Left ventricle myocardium superior (tissue), 1 donor: Measurements from ENCODE around the gene SPOCK3. TPM values are rescaled to one million over a fixed set of nuclear protein-coding genes. Genes with fewer than 3 reads are reported as not detected.

Source experiments
- ATAC-seq: fragments of 200-7000 bp; cut with Tn5 transposase; one replicate; pipeline ENCODE4 v1.9.1; 2020; ENCODE audit warnings: mild to moderate bottlenecking, moderate library complexity
- DNase-seq: peaks from one replicate; pipeline ENCODE4 v3.0.0-alpha.2; 2020
- intact Hi-C: fragments of 100-400 bp; cut with micrococcal nuclease; formaldehyde crosslinking; loops from one replicate; pipeline ENCODE4 v1.11.0; 2022
- total RNA-seq: library from RNA; stranded (reverse); fragmentation: NEBNext Ultra II Directional; extraction: Animal tissue kit (Norgen Biotek cat#: 25700); gene quantifications from one replicate; pipeline ENCODE4 v1.2.1, GENCODE V29; 2021
- donor health status: DM: no; HTN: yes; CAD: no; lungs with severe emphysema.

The SPOCK3 gene
- total RNA-seq, 1 donor from 2014 or later, result 1.1 TPM

GRCh38 chr4:167183036-167183435 lies 51.3 kb downstream of the SPOCK3 start:
- ATAC-seq, result no peak
- DNase-seq, result no peak
- intact Hi-C loops, result no loop called here

- ATAC-seq, result peak; percentile 29
- intact Hi-C loops, result no loop called here
Measured at GRCh38 chr4:167177925-167178324, 56.4 kb downstream of the SPOCK3 start.

GRCh38 chr4:167176723-167177367 lies 57.4 kb downstream of the SPOCK3 start:
- no peak for DNase-seq
- intact Hi-C loops, result no loop called here
- no peak for ATAC-seq

More at GRCh38 chr4:167177925-167178324, 56.4 kb downstream of the SPOCK3 start:
- no peak for DNase-seq

- DNase-seq (no peak), ATAC-seq (no peak)
- intact Hi-C loops, result no loop called here
Measured at GRCh38 chr4:167171928-167172327, 62.4 kb downstream of the SPOCK3 start.

GRCh38 chr4:167168611-167169010 lies 65.7 kb downstream of the SPOCK3 start:
- intact Hi-C loops, result no loop called here
- ATAC-seq (no peak), DNase-seq (no peak)

- intact Hi-C loops, result no loop called here
- ATAC-seq (no peak), DNase-seq (no peak)
Measured at GRCh38 chr4:167150587-167150986, 83.7 kb downstream of the SPOCK3 start.

GRCh38 chr4:167144605-167145004 lies 89.7 kb downstream of the SPOCK3 start:
- intact Hi-C loops, result no loop called here
- no peak for ATAC-seq
- no peak for DNase-seq

- intact Hi-C loops, result no loop called here
- DNase-seq, result no peak
- ATAC-seq, result no peak
Measured at GRCh38 chr4:167143018-167143417, 91.3 kb downstream of the SPOCK3 start.

GRCh38 chr4:167136270-167136669 lies 98.0 kb downstream of the SPOCK3 start:
- intact Hi-C loops, result no loop called here
- ATAC-seq (no peak), DNase-seq (no peak)

GRCh38 chr4:167129146-167129545 lies 105.1 kb downstream of the SPOCK3 start:
- intact Hi-C loops, result no loop called here
- DNase-seq (no peak), ATAC-seq (peak; percentile 85)

GRCh38 chr4:167119392-167119791 lies 114.9 kb downstream of the SPOCK3 start:
- intact Hi-C loops, result no loop called here
- ATAC-seq, result no peak
- no peak for DNase-seq

- ATAC-seq (no peak), DNase-seq (no peak)
- intact Hi-C loops, result no loop called here
Measured at GRCh38 chr4:167117273-167117672, 117.0 kb downstream of the SPOCK3 start.

GRCh38 chr4:167114416-167114971 lies 119.8 kb downstream of the SPOCK3 start:
- ATAC-seq, result peak; percentile 75
- intact Hi-C loops, result no loop called here

GRCh38 chr4:167111622-167112021 lies 122.7 kb downstream of the SPOCK3 start:
- intact Hi-C loops, result no loop called here
- no peak for DNase-seq
- no peak for ATAC-seq

More at GRCh38 chr4:167114416-167114971, 119.8 kb downstream of the SPOCK3 start:
- DNase-seq, result no peak

GRCh38 chr4:167111092-167111491 lies 123.2 kb downstream of the SPOCK3 start:
- no peak for ATAC-seq
- no peak for DNase-seq
- intact Hi-C loops, result no loop called here

- ATAC-seq, result no peak
- intact Hi-C loops, result no loop called here
- no peak for DNase-seq
Measured at GRCh38 chr4:167109859-167110258, 124.4 kb downstream of the SPOCK3 start.

- ATAC-seq (no peak), DNase-seq (no peak)
- intact Hi-C loops, result no loop called here
Measured at GRCh38 chr4:167105857-167106256, 128.4 kb downstream of the SPOCK3 start.

- DNase-seq, result no peak
- ATAC-seq, result no peak
- intact Hi-C loops, result no loop called here
Measured at GRCh38 chr4:167102475-167102874, 131.8 kb downstream of the SPOCK3 start.

GRCh38 chr4:167101035-167101434 lies 133.3 kb downstream of the SPOCK3 start:
- ATAC-seq, result no peak
- intact Hi-C loops, result no loop called here
- DNase-seq, result no peak

GRCh38 chr4:167100120-167100519 lies 134.2 kb downstream of the SPOCK3 start:
- intact Hi-C loops, result no loop called here
- DNase-seq, result no peak
- ATAC-seq, result peak; percentile 100

GRCh38 chr4:167088115-167088514 lies 146.2 kb downstream of the SPOCK3 start:
- intact Hi-C loops, result no loop called here
- no peak for ATAC-seq
- DNase-seq, result no peak
